Smooth muscle cell of the brain vasculature (primary cell): ENCODE data around the gene KDM5A.
A peak's percentile ranks its signal among the peaks of the same experiment; 100 is the strongest.

Source experiments
- DNase-seq: peaks from one replicate; pipeline ENCODE4 v3.0.0-alpha.2; 2012; ENCODE audit warnings: low read depth, low spot score

The KDM5A gene

GRCh38 chr12:272942-273341 lies 116.2 kb downstream of the KDM5A start:
- DNase-seq, result no peak

- no peak for DNase-seq
Measured at GRCh38 chr12:271161-271560, 118.0 kb downstream of the KDM5A start.

- DNase-seq, result peak; percentile 83
Measured at GRCh38 chr12:269191-269590, 119.9 kb downstream of the KDM5A start.

GRCh38 chr12:268483-268840 lies 120.7 kb downstream of the KDM5A start:
- no peak for DNase-seq

GRCh38 chr12:267581-268482 lies 121.3 kb downstream of the KDM5A start:
- DNase-seq, result no peak

- DNase-seq, result no peak
Measured at GRCh38 chr12:265096-265495, 124.0 kb downstream of the KDM5A start.

GRCh38 chr12:264269-264668 lies 124.9 kb downstream of the KDM5A start:
- DNase-seq, result no peak

- DNase-seq, result no peak
Measured at GRCh38 chr12:263574-263973, 125.5 kb downstream of the KDM5A start.

GRCh38 chr12:262817-263216 lies 126.3 kb downstream of the KDM5A start, which contains the start of gene SLC6A13:
Gene SLC6A13 (minus strand): TSS chr12:262836. CDS start chr12:260052, 2,784 bp downstream.
- DNase-seq, result no peak

GRCh38 chr12:262113-262512 lies 127.0 kb downstream of the KDM5A start:
- DNase-seq, result no peak

GRCh38 chr12:257521-258321 lies 131.4 kb downstream of the KDM5A start:
- DNase-seq, result no peak

GRCh38 chr12:256958-257357 lies 132.2 kb downstream of the KDM5A start:
- no peak for DNase-seq

- no peak for DNase-seq
Measured at GRCh38 chr12:256225-256624, 132.9 kb downstream of the KDM5A start.

- no peak for DNase-seq
Measured at GRCh38 chr12:254912-255311, 134.2 kb downstream of the KDM5A start.

- DNase-seq, result no peak
Measured at GRCh38 chr12:254039-254438, 135.1 kb downstream of the KDM5A start.

GRCh38 chr12:253116-253831 lies 135.8 kb downstream of the KDM5A start:
- DNase-seq, result no peak

GRCh38 chr12:252636-253035 lies 136.5 kb downstream of the KDM5A start:
- no peak for DNase-seq

GRCh38 chr12:247271-247670 lies 141.8 kb downstream of the KDM5A start:
- no peak for DNase-seq

GRCh38 chr12:243381-243780 lies 145.7 kb downstream of the KDM5A start:
- DNase-seq, result no peak

- DNase-seq, result no peak
Measured at GRCh38 chr12:242496-242895, 146.6 kb downstream of the KDM5A start.

GRCh38 chr12:241266-241665 lies 147.9 kb downstream of the KDM5A start:
- DNase-seq, result no peak

- no peak for DNase-seq
Measured at GRCh38 chr12:240566-240965, 148.6 kb downstream of the KDM5A start.
